GM10248 (cell line): ENCODE measurements around the gene SHISAL1.

Source experiments
- CTCF ChIA-PET: fragments of 300-600 bp; sonication (Branson Sonifier 250); formaldehyde crosslinking; extraction: SDS; loops from one replicate; lab custom pipeline; 2021; ENCODE audit warnings: antibody characterized with exemption; lab: Yijun Ruan, JAX
- POLR2A ChIA-PET: fragments of 350-650 bp; sonication (Branson Sonifier 250); formaldehyde crosslinking; extraction: SDS; loops from one replicate; lab custom pipeline; 2020; ENCODE audit warnings: antibody characterized with exemption; lab: Yijun Ruan, JAX
- DNase-seq: peaks from one replicate; pipeline ENCODE4 v3.0.0; 2012; ENCODE audit errors: extremely low spot score
- CTCF ChIP-seq: IDR thresholded peaks from 2 replicates; pipeline ENCODE4 v1.5.1; 2012; ENCODE audit warnings: mild to moderate bottlenecking, low read depth; ENCODE audit errors: extremely low read depth, missing control alignments, control extremely low read depth

SHISAL1 gene

GRCh38 chr22:44221710-44222475 is 90.9 kb downstream of the SHISAL1 start:
- ChIA-PET POLR2A (no interaction called here), CTCF (interaction anchor here (1.7 to 1.8 kb wide), 2 partner anchors 17 to 229 kb away, joined by 4 to 5 read pairs; no protein-coding TSS in a partner anchor)
- TF ChIP-seq CTCF, result no peak
- peak; percentile 8 for DNase-seq

GRCh38 chr22:44220727-44221680 is 91.7 kb downstream of the SHISAL1 start:
- POLR2A ChIA-PET, result no interaction called here
- CTCF ChIA-PET, result interaction anchor here (1.7 to 1.8 kb wide), 2 partner anchors 18 to 228 kb away, joined by 4 to 5 read pairs; no protein-coding TSS in a partner anchor
- TF ChIP-seq CTCF, result no peak
- no peak for DNase-seq

DNA sequence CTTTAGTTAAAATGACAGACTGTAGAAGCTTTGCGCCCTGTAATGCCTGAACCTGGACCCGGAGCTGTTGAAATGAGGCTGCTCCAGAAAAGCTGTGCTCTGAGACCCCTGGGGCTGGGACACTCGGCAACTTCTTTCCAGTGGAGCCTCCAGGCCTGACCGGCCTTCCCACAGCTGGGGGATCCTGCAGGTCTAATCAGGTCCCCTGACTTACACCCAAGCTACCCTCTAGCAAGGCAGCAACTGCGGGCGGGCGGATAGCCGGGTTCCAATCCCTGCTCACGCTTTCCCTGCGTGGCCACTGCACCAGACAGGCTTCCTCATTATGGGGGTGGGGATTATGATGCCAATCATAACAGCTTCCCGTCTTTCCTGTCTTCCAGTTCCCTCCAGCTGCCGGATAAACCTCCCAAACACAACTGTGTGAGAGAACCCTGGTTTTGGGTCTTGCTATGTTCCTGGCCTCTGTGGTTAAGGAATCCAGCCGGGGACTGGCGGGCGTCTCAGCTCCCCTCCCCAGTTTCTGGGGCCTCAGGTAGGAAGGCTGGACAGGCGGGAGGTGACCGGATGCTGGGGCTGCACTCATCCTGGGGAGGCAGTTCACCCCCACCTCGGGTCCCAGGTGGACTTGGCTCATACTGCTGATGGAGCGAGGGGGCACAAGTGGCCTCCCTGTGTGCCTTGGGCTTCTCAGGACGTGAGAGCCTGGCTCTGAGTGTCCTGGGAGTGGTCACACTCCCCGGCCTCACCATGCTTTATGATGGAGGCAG is 93.5 kb downstream of the SHISAL1 start:
- ChIA-PET POLR2A (no interaction called here), CTCF (interaction anchor here (1.6 kb wide), 1 partner anchor 13 kb away, joined by 4 read pairs; no protein-coding TSS in a partner anchor)
- TF ChIP-seq CTCF, result no peak
- peak; percentile 9 for DNase-seq

- peak; percentile 9 for DNase-seq
- TF ChIP-seq CTCF, result no peak
- POLR2A ChIA-PET, result no interaction called here
- CTCF ChIA-PET, result interaction anchor here (1.6 kb wide), 1 partner anchor 14 kb away, joined by 4 read pairs; no protein-coding TSS in a partner anchor
Observed at GRCh38 chr22:44218071-44218470, 94.7 kb downstream of the SHISAL1 start.

DNA sequence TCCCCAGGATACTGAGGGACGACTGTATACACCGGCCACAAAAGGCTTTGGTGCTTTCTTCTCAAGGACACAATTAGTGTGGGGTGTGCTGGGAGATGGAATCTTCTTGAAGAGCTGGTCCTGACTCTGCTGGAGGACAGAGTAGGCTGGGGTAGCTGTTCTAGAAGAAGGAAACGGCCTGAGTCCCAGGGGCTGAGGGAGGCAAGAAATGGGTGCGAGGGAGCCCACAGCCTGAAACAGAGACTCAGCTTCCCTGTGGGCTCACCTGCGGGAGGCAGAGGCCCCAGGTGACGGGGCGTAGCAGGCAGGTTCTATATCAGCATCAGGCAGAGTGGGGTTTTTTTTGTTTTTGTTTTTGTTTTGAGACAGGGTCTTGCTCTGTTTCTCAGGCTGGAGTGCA is 95.4 kb downstream of the SHISAL1 start:
- TF ChIP-seq CTCF, result no peak
- ChIA-PET POLR2A (no interaction called here), CTCF (no interaction called here)
- peak; percentile 12 for DNase-seq
